Bronchial epithelial cell (primary cell): ENCODE results near the gene MED10. TPM values are rescaled to one million over a fixed set of nuclear protein-coding genes. Genes with fewer than 3 reads are reported as not detected.

Source experiments
- DNase-seq: peaks from one replicate; pipeline ENCODE4 v3.0.0-alpha.2; 2010; ENCODE audit warnings: low read depth
- FAIRE-seq: peaks from 2 replicates; lab custom pipeline; 2011; peaks lifted over from hg19 to GRCh38; lab: Jason Lieb, UNC
- H3K27me3 ChIP-seq: 2 replicates; pipeline ENCODE4 v1.5.1; 2011; ENCODE audit warnings: low read length; ENCODE audit not compliant: control insufficient read depth, insufficient read depth
- H3K36me3 ChIP-seq: 2 replicates; pipeline ENCODE4 v1.5.1; 2011; ENCODE audit warnings: low read length; ENCODE audit not compliant: control insufficient read depth, insufficient read depth
- H3K4me3 ChIP-seq: 2 replicates; pipeline ENCODE4 v1.5.1; 2011; ENCODE audit warnings: mild to moderate bottlenecking, low read depth, low read length, control low read depth
- total RNA-seq: library from RNA; depleted of rRNA; stranded (reverse); fragments of >200 nt; gene quantifications from 2 replicates; pipeline ENCODE4 v1.2.1, GENCODE V29; 2014
- TF ChIP-seq, protein P1 (sequence below): IDR thresholded peaks from 2 replicates; pipeline ENCODE4 v1.5.1; 2011; ENCODE audit warnings: mild to moderate bottlenecking, moderate library complexity, low read length, control low read depth, inconsistent platforms; ENCODE audit not compliant: insufficient read depth, severe bottlenecking

The MED10 gene
- total RNA-seq, 1 donor from 2014 or later = 13.2 TPM

DNA sequence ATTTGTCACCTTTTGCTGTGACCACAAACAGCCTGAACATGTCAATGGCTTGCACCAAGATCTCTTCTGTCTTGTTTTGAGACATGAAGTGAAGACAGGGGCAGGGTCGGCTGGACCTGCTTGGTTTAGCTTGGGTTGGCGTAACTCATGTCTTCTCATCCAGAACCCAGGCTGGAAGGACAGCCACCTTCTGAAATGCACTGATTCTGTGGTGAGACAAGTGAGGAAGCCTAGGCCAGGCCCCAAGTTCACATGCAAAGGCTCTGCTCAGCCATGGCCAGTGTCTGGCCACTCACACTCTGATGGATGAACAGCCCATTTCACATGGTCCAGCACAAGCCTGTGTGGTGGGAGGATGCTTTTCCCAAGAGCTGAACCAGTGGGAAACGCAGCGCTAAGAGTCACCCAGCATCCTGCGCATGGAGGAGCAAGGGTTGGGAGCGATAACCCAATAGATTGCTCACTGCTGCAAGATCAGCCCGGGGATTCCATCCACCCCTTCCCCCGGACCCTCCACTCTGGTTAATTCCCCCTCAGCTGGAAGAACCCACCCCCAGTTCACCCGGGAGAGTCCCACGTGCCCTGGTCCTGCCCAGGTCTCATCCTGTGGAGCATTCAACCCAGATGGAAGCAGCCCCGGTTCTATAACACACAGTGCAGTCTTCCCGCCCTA, 16.2 kb upstream of the MED10 start:
- Histone ChIP-seq H3K27me3 (no peaks in the 10 kb centered on the region), H3K4me3 (no peak overlapping the region), H3K36me3 (no peaks in the 10 kb centered on the region)
- DNase-seq = no peak
- TF ChIP-seq, protein P1, sequence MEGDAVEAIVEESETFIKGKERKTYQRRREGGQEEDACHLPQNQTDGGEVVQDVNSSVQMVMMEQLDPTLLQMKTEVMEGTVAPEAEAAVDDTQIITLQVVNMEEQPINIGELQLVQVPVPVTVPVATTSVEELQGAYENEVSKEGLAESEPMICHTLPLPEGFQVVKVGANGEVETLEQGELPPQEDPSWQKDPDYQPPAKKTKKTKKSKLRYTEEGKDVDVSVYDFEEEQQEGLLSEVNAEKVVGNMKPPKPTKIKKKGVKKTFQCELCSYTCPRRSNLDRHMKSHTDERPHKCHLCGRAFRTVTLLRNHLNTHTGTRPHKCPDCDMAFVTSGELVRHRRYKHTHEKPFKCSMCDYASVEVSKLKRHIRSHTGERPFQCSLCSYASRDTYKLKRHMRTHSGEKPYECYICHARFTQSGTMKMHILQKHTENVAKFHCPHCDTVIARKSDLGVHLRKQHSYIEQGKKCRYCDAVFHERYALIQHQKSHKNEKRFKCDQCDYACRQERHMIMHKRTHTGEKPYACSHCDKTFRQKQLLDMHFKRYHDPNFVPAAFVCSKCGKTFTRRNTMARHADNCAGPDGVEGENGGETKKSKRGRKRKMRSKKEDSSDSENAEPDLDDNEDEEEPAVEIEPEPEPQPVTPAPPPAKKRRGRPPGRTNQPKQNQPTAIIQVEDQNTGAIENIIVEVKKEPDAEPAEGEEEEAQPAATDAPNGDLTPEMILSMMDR = no peak
- FAIRE-seq = peak; percentile 47

DNA sequence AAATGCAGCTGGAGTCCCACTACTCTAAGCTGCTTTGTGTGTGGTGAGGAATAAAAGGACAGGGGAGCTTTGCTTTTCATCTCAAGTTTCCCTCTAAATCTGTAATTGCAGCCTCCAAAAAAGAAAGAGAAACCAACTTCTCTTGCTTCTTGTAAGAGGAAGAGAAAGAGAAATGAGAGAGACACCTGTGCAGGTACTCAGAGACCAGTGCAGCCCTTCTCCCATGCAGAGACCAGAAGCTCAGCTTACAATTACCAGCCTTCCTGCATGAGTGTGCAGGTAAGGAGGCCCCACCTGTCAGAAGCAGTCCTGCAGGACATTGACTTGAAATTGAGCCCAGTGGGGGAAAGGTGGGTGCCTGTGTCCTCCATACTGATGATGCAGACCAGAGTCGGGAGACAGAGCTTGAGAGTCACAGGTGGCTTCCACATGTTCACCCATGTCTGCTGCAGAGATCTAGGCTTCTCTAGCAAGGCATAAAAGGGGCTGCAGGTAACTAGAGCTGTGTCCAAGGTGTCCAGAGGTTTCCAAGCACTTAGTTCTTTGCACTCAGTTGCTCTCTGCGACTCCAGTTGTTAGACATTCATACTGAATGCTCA, 15.3 kb upstream of the MED10 start:
- Histone ChIP-seq H3K4me3 (no peak overlapping the region), H3K27me3 (no peaks in the 10 kb centered on the region), H3K36me3 (no peaks in the 10 kb centered on the region)
- TF ChIP-seq, protein P1 = no peak
- no peak for DNase-seq
- FAIRE-seq = no peak

DNA sequence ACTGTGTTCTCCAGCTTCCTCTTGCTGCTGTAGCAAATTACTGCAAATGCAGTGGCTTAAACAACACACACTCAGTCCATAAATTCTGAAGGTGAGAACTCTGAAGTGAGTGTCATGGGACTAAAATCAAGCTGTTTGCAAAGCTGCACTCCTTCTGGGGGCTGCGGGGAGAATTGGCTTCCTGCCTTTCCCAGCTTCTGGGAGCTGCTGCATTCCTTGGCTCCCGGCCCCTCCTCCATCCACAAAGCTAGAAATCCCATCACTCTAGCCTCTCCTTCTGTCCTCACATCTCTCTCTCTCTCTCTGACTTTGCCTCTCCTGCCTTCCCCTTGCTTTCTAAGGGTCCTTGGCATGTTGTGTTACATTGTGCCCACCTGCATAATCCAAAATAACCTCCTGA, 14.2 kb upstream of the MED10 start:
- no peak overlapping the region for H3K4me3 ChIP-seq
- TF ChIP-seq, protein P1 = no peak
- no peak for DNase-seq
- no peaks in the 10 kb centered on the region for H3K36me3 ChIP-seq
- no peaks in the 10 kb centered on the region for H3K27me3 ChIP-seq
- no peak for FAIRE-seq

DNA sequence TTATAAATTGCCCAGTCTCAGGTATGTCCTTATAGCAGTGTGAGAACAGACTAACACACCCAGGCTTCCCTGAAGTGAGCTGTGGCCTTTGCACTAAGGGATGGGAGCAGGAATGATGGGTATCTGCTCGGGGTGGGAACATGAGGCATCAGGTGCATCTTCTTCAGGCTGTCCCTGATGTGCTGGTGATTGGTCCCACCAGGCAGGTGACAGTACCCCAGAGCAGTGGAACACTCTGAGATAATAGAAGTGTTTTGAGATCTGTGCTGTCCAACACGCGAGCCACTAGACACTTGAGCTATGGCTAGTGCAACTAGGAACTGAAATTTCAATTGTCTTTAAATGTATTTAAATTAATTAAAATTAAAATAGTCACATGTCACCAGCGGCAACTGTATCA, 12.8 kb upstream of the MED10 start:
- no peaks in the 10 kb centered on the region for H3K27me3 ChIP-seq
- TF ChIP-seq, protein P1 = no peak
- DNase-seq = no peak
- FAIRE-seq = no peak
- H3K36me3 ChIP-seq = no peaks in the 10 kb centered on the region
- H3K4me3 ChIP-seq = no peak overlapping the region

DNA sequence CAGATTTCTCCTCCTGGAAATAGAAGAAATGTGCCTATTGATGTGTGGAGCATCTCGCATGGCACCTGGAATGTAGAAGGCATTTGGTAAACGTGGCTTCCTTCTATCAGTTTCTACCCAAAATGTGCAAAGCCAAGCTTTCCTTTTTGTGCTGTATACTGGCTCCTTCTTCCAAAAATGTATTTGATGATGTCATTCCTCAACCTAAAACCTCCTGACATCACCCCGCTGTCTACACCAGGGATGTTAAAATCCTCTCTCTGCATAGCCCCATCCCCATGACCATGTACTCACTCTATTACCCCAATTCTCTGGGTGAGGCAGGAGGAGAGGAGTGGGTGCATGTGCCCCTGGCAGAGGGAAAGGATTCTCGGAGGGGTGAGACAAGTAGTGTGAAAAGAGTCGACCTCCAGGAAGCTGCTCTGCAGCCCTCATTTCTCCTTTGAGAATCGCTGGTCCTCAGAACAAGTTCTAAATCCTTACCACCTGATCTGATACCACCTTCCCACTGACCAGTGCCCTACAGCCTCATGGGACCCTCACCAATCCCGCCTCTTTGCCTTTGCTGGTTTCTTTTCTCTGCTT, 11.7 kb upstream of the MED10 start:
- Histone ChIP-seq H3K27me3 (no peaks in the 10 kb centered on the region), H3K4me3 (no peak overlapping the region), H3K36me3 (no peaks in the 10 kb centered on the region)
- no peak for DNase-seq
- no peak for FAIRE-seq
- TF ChIP-seq, protein P1 = no peak
